ENCODE results near the gene ZNF684.
"Not testable (repeated sequence)": the region's sequence is repeated elsewhere in the genome, so short reads cannot be mapped to it uniquely, and the experiment has no call there.

The ZNF684 gene

DNA sequence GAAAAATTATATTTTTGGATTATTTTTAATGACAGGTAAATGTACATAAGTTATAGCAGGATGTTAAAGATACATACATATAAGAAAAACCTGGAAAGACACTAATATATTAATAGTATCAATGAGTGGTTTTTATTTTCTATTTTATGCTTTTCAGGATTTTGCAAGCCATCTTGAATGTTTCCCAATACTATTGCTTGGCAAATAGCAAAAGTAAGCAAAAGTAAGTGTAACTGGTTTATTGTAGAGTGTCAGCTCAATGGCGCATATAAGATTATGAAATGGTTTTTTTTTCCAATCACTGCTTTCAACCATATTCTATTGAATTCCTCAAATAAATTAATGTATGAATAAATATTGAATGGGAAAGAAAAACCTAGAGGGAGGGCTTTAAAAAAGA lies 36.4 kb downstream of the ZNF684 start:
- DNase-seq (ENCODE audit: extremely low read depth, low read depth) = no peak
- TF ChIP-seq, protein P1, sequence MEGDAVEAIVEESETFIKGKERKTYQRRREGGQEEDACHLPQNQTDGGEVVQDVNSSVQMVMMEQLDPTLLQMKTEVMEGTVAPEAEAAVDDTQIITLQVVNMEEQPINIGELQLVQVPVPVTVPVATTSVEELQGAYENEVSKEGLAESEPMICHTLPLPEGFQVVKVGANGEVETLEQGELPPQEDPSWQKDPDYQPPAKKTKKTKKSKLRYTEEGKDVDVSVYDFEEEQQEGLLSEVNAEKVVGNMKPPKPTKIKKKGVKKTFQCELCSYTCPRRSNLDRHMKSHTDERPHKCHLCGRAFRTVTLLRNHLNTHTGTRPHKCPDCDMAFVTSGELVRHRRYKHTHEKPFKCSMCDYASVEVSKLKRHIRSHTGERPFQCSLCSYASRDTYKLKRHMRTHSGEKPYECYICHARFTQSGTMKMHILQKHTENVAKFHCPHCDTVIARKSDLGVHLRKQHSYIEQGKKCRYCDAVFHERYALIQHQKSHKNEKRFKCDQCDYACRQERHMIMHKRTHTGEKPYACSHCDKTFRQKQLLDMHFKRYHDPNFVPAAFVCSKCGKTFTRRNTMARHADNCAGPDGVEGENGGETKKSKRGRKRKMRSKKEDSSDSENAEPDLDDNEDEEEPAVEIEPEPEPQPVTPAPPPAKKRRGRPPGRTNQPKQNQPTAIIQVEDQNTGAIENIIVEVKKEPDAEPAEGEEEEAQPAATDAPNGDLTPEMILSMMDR (IDR thresholded peaks at IDR 0.05; ENCODE audit: low read depth, low read length, missing control alignments) = no peak
- no peak overlapping the region for H3K4me3 ChIP-seq (replicated peaks; ENCODE audit: low read depth, low read length)

- H3K4me3 ChIP-seq (replicated peaks; ENCODE audit: low read depth, low read length); DNase-seq (ENCODE audit: extremely low read depth, low read depth): not testable (repeated sequence)
These were observed 43.4 kb downstream of the ZNF684 start for GRCh38 chr1:40574805-40575204.

DNA sequence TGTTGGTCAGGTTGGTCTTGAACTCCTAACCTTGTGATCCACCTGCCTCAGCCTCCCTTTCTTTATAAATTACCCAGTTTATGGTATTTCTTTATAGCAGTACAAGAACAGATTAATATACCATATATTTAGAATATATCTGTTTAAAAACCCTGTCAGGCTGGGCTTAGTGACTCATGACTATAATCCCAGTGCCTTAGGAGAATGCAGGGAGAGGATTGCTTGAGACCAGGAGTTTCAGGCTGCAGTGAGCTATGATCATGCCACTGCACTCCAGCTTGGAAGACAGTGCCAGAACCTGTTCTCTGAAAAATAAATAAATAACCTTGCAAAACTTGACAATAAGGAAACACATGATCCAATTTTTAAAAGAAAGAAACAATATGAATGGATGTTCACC lies 43.9 kb downstream of the ZNF684 start:
- DNase-seq (ENCODE audit: extremely low read depth, low read depth) = no peak
- TF ChIP-seq, protein P1 (IDR thresholded peaks at IDR 0.05; ENCODE audit: low read depth, low read length, missing control alignments) = no peak
- H3K4me3 ChIP-seq (replicated peaks; ENCODE audit: low read depth, low read length) = no peak overlapping the region

GRCh38 chr1:40582116-40582515 lies 50.7 kb downstream of the ZNF684 start:
- TF ChIP-seq, protein P1 (IDR thresholded peaks at IDR 0.05; ENCODE audit: low read depth, low read length, missing control alignments) = no peak
- H3K4me3 ChIP-seq (replicated peaks; ENCODE audit: low read depth, low read length) = no peak overlapping the region
- DNase-seq (ENCODE audit: extremely low read depth, low read depth) = no peak

GRCh38 chr1:40583980-40584379 lies 52.5 kb downstream of the ZNF684 start:
- no peak for DNase-seq (ENCODE audit: extremely low read depth, low read depth)
- TF ChIP-seq, protein P1 (IDR thresholded peaks at IDR 0.05; ENCODE audit: low read depth, low read length, missing control alignments) = no peak
- H3K4me3 ChIP-seq (replicated peaks; ENCODE audit: low read depth, low read length) = no peak overlapping the region

- no peak overlapping the region for H3K4me3 ChIP-seq (replicated peaks; ENCODE audit: low read depth, low read length)
- no peak for DNase-seq (ENCODE audit: extremely low read depth, low read depth)
- TF ChIP-seq, protein P1 (IDR thresholded peaks at IDR 0.05; ENCODE audit: low read depth, low read length, missing control alignments) = no peak
These were observed 57.1 kb downstream of the ZNF684 start for GRCh38 chr1:40588586-40588985.

DNA sequence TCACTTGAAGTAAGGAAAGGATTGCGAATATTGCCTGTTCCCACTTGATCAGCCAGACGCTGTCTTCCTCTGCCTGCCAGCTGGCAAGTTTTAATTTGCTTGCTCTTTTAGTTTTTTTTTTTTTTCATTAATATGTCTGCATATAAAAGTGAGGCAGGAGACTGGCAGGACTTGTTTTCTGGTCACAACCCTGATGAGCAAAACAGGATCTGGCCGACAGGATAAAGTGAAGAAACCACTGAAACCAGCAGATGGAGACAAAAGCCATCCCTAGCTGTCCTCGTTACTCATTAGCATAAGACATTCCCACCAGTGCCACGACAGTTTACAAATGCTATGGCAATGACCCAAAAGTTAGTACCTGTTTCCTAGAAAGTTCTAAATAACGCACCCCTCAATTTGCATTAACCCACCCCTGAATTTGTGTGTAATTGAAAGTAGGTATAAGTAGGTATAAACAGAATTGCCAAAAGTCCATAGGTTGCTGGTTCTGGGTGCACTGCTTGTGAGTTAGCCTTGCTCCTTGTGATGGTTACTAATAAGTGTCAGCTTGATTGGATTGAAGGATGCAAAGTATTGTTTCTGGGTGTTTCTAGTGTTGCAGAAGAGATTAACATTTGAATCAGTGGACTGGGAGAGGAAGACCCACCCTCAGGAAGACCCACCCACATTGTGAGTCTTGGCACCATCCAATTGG lies 60.8 kb downstream of the ZNF684 start:
- DNase-seq (ENCODE audit: extremely low read depth, low read depth) = no peak
- H3K4me3 ChIP-seq (replicated peaks; ENCODE audit: low read depth, low read length) = no peak overlapping the region
- TF ChIP-seq, protein P1 (IDR thresholded peaks at IDR 0.05; ENCODE audit: low read depth, low read length, missing control alignments) = peak; percentile 58

Measured in HFF-Myc (cell line).